GM21529 (cell line): Measurements from ENCODE around the gene CDCA5.
A peak's percentile ranks its signal among the peaks of the same experiment; 100 is the strongest.
"Not testable (repeated sequence)": the region's sequence is repeated elsewhere in the genome, so short reads cannot be mapped to it uniquely, and the experiment has no call there.

Experiments used
- ATAC-seq: cut with Tn5 transposase; IDR thresholded peaks from one replicate; pipeline ENCODE4 v1.9.1; 2021; ENCODE audit not compliant: unreplicated experiment

The CDCA5 gene

GRCh38 chr11:65119670-65119995, 35.8 kb upstream of the CDCA5 start:
- ATAC-seq, result no peak

DNA sequence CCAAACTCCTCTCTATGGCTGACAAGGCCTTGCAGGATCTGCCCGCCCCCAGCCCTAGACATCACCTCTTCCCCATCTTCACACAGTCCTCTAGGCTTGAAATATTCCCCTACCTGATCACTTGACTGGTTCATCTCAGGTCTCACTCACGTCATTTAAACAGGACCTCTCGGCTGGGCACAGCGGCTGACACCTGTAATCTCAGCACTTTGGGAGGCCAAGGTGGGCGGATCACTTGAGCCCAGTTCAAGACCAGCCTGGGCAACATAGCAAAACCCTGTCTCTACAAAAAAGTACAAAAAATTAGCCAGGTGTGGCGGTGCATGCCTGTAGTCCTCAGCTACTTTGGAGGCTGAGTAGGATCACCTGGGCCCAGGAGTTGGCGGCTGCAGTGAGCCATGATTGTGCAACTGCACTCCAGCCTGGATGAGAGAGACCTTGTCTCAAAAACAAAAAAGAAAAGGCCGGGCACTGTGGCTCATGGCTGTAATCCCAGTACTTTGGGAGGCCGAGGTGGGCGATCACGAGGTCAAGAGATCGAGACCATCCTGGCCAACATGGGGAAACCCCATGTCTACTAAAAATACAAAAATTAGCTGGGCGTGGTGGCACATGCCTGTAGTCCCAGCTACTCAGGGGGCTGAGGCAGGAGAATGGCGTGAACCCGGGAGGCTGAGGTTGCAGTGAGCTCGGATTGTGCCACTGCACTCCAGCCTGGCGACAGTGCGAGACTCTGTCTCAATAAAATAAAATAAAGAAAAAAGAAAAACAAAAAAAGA, 35.2 kb upstream of the CDCA5 start:
- ATAC-seq, result not testable (repeated sequence)

DNA sequence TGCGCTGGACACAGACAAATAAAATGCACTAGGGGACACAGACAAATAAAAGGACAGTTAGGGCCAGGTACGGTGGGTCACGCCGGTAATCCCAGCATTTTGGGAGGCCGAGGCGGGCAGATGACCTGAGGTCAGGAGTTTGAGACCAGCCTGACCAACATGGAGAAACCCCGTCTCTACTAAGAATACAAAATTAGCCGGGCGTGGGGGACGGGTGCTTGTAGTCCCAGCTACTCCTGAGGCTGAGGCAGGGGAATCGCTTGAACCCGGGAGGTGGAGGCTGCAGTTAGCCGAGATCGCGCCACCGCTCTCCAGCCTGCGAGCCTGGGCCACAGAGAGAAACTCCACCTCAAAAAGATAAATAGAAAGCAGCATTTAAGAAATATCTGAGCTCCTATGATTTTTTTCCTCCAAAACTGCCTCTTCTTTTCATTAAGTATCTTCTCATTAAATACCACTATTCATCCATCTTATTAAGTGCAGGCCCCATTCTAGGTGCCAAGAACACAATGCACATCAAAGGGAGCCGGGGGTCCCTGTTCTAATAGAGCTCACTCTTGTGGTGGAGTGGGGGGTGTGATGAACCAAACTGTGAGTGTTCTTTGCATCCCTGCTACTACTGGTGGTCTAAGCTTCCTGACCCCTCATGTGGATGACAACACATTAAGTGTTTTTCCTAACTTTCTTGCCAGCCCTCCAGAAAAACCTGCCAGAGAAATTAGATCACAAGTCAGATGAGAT, 34.4 kb upstream of the CDCA5 start:
- ATAC-seq, result no peak

GRCh38 chr11:65117206-65118096, 33.6 kb upstream of the CDCA5 start, which contains the start of gene ZNHIT2:
Gene ZNHIT2, minus strand, starts transcription at chr11:65117701. Its CDS starts 48 bp downstream, at chr11:65117653.
- peak; percentile 48 for ATAC-seq

GRCh38 chr11:65116370-65117205, 32.7 kb upstream of the CDCA5 start:
- ATAC-seq, result no peak

- no peak for ATAC-seq
Measured at GRCh38 chr11:65115361-65116082, 31.7 kb upstream of the CDCA5 start.

DNA sequence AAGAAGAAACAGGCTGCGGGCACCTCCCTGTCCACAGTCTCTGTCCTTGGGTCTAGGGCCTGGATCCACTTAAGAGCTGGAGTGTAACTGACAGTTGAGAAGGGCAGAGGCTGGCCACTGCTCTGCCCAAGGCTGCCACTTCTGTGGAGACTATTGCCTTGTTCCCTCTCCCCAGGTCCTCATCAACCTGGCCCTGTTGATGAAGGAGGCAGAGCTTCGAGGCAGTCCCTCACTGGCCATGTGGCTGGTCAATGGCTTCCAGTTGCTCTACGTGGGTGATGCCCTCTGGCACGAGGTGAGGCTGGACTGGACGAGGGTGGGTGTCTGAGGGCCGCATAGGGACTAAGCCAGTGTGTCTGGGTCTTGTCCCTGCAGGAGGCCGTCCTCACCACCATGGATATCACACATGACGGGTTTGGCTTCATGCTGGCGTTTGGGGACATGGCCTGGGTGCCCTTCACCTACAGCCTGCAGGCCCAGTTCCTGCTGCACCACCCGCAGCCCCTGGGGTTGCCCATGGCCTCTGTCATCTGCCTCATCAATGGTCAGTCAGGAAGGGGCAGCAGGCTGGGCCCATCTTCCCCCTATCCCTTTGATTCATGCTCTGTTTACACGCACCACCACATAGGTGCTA, 30.8 kb upstream of the CDCA5 start:
- ATAC-seq, result no peak

DNA sequence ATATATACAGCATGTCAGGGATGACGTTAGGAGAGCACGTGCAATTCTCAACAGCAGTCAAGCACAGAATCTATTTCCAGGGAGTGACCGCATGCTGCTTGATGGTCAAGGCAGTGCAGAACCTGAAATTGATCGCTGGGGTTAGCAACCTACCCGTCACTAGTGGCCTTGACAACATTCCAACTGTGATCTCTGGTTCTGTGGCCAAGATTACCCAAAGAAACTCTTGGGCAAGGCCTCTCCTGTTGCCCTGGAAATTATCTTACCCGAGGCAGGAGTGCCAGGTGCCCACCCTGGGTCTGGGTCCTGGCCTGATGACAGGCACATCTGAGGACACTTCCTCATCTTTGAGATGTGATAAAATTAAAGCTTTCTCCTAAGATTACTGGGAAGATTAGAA, 30.0 kb upstream of the CDCA5 start:
- no peak for ATAC-seq

- ATAC-seq, result no peak
Measured at GRCh38 chr11:65113361-65113756, 29.5 kb upstream of the CDCA5 start.

DNA sequence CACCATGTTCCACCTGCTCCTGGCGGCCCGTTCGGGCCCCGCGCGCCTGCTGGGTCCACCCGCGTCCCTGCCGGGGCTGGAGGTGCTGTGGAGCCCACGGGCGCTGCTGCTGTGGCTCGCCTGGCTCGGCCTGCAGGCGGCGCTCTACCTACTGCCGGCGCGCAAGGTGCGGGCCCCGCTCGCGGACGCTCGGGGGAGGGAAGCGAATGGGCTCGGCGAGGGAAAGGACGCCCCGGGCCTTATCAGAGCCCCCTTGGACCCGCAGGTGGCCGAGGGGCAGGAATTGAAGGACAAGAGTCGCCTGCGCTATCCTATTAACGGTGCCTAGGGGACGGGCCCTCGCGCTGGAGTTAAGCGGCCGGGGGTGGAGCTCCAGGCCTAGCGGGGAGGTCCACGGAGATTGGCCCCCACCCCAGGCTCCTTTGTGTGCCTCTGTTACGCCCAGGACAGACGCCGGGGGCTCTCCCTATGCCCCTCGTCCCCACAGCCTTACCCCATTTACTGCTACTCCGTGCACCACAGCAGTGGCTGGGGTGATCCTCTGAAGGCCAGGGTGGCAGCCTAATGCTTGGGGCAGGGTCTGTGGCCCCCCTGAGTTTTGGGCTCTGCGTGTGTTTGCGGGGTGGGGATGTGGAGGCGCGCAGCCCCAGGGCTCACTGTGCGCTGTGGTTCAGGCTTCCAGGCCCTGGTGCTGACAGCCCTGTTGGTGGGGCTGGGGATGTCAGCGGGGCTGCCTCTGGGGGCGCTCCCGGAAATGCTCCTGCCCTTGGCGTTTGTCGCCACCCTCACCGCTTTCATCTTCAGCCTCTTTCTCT, 28.9 kb upstream of the CDCA5 start:
- ATAC-seq, result no peak

DNA sequence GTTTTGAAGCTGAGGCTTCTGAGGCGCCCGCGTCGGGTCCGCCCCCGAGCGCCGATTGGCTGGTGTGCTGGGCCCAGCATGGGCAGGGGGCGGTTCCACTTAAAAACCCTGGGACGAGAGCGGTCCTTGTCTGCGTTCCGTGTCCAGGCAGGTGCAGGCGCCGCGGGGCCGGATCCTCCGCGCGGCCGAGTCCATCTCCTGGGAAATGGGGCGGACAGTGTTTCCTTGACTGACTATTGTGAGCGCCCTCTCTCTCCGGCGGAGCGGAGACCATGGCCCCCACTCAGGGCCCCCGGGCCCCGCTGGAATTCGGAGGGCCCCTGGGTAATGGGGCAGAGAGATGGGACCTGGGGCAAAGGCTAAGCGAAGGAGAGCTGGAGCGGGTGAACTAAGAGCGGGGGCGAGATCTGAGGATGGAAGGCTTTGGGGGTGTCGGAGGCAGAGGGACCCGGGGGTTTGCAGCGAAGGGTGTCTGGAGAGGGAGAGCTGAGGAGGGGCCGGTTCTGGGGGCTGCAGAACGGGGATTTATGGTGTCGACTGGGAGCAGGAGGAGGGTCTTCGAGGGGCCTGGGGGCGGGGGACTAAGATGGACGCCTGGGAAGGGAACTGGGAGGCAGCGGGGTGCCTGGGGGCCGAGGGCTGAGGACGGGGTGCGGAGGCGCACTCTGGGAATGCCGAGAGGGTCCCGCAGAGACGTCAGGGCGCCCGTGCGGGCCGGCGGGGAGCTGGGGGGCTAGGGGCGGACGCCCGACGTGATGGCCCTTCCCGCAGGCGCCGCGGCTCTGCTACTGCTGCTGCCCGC, 28.1 kb upstream of the CDCA5 start, which contains the start of gene TM7SF2:
TM7SF2 (plus strand) TSS at position 129 of the 802 bp plus-strand sequence; CDS start at position 273, 144 bp downstream.
- peak; percentile 64 for ATAC-seq

- no peak for ATAC-seq
Measured at GRCh38 chr11:65111159-65111743, 27.4 kb upstream of the CDCA5 start.

DNA sequence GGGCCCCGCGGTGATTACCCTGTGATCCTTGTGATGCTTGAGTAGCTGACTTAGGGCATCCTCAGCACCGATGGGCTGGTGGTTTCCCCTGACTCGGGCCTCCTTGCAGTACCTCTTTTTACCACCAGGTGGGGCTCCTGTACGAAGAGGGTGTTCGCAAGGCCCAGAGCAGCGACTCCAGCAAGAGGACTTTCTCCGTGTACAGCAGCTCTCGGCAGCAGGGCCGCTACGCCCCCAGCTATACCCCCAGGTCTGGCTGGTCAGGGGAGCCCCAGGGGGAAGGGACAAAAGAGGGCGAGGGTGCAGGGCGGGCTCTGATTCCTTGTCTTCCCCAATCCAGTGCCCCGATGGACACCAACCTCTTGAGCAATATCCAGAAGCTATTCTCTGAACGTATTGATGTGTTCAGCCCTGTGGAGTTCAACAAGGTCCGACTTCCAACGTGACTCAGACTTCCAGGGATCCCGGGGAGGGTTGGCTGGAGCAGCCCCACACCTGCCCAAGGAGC, 26.6 kb upstream of the CDCA5 start:
- ATAC-seq, result no peak

- ATAC-seq, result no peak
Measured at GRCh38 chr11:65109231-65110198, 25.7 kb upstream of the CDCA5 start.

DNA sequence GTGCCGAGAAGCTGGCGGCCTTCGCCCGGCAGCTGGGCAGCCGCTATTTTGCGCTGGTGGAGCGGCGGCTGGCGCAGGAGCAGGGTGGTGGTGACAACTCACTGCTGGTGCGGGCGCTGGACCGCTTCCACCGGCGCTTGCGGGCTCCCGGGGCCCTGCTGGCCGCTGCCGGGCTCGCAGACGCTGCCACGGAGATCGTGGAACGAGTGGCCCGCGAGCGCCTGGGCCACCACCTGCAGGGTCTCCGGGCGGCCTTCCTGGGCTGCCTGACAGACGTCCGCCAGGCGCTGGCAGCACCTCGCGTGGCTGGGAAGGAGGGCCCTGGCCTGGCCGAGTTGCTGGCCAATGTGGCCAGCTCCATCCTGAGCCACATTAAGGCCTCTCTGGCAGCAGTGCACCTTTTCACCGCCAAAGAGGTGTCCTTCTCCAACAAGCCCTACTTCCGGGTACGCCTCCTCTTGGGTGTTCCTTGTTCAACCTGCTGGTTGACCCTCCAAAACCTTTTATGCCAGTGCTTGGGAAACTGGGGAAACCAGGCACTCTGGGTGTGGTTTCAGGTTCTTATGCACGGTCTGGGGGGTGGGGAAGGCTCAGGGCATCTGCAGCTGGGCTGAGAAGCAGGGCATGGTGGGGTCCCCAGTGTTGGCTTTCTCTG, 24.8 kb upstream of the CDCA5 start:
- ATAC-seq, result no peak
